A673 (cell line): ENCODE results near the gene ADAMTS2. TPM values are rescaled to one million over a fixed set of nuclear protein-coding genes. Genes with fewer than 3 reads are reported as not detected.

Experiments used
- BruUV-seq: library from RNA; stranded (reverse); fragments of 400-500 nt; replicated peaks from 2 replicates; lab custom pipeline; 2021; lab: Mats Ljungman, UMichigan
- CTCF ChIA-PET: fragments of 300-600 bp; sonication (Branson Sonifier 250); formaldehyde crosslinking; loops from one replicate; lab custom pipeline; 2022; ENCODE audit warnings: antibody characterized with exemption; lab: Charles Lee
- POLR2A ChIA-PET: fragments of 300-600 bp; sonication (Branson Sonifier 250); formaldehyde crosslinking; loops from one replicate; lab custom pipeline; 2022; ENCODE audit warnings: antibody characterized with exemption; ENCODE audit not compliant: low non-redundant PET; lab: Charles Lee
- DNase-seq: peaks from one replicate; pipeline ENCODE4 v3.0.0-alpha.2; 2015; ENCODE audit warnings: low spot score
- H3K27ac ChIP-seq: fragments of 200-600 bp; sonication (generic); 2 replicates; pipeline ENCODE4 v1.5.1; 2016; ENCODE audit warnings: mixed run types, low read depth, mild to moderate bottlenecking, mixed read lengths, antibody characterized with exemption, low read length; ENCODE audit not compliant: poor library complexity, severe bottlenecking
- H3K27me3 ChIP-seq: fragments of 200-600 bp; sonication (generic); replicated peaks from 2 replicates; pipeline ENCODE4 v1.6.1; 2017; ENCODE audit warnings: mixed run types, low read depth, mild to moderate bottlenecking, mixed read lengths, antibody characterized with exemption, low read length; ENCODE audit not compliant: insufficient read depth, poor library complexity
- H3K36me3 ChIP-seq: fragments of 200-600 bp; sonication (generic); 2 replicates; pipeline ENCODE4 v1.6.1; 2016; ENCODE audit warnings: mixed run types, mild to moderate bottlenecking, mixed read lengths, antibody characterized with exemption, low read length; ENCODE audit not compliant: insufficient read depth, poor library complexity, severe bottlenecking
- H3K4me1 ChIP-seq: fragments of 200-600 bp; sonication (generic); 2 replicates; pipeline ENCODE4 v1.6.1; 2017; ENCODE audit warnings: mixed run types, mild to moderate bottlenecking, mixed read lengths, antibody characterized with exemption, low read length; ENCODE audit not compliant: insufficient read depth, poor library complexity, severe bottlenecking
- H3K4me3 ChIP-seq: fragments of 200-600 bp; sonication (generic); 2 replicates; pipeline ENCODE4 v1.5.1; 2016; ENCODE audit warnings: low read depth, mixed run types, mild to moderate bottlenecking, mixed read lengths, low read length; ENCODE audit not compliant: poor library complexity, severe bottlenecking
- H3K9me3 ChIP-seq: fragments of 200-600 bp; sonication (generic); 2 replicates; pipeline ENCODE4 v1.6.1; 2016; ENCODE audit warnings: mixed run types, low read depth, mild to moderate bottlenecking, mixed read lengths, antibody characterized with exemption, low read length; ENCODE audit not compliant: poor library complexity, severe bottlenecking
- EZH2 ChIP-seq: fragments of 200-600 bp; sonication (generic); IDR thresholded peaks from 2 replicates; pipeline ENCODE4 v1.6.1; 2017; ENCODE audit warnings: borderline replicate concordance, low read depth, mild to moderate bottlenecking, mixed read lengths, antibody characterized with exemption, low read length; ENCODE audit not compliant: poor library complexity, severe bottlenecking
- intact Hi-C: fragments of 100-400 bp; cut with micrococcal nuclease; formaldehyde crosslinking; loops from one replicate; pipeline ENCODE4 v1.10.0; 2022; ENCODE audit not compliant: unreplicated experiment
- total RNA-seq: library from RNA; stranded (reverse); gene quantifications from 2 replicates; pipeline ENCODE4 v1.2.3, GENCODE V29; 2021
- TF ChIP-seq, protein P1 (sequence below): fragments of 300-800, 200-600 bp; sonication (generic); conservative IDR thresholded peaks from 2 replicates; pipeline ENCODE4 v1.5.1; 2017; ENCODE audit warnings: low read depth, mild to moderate bottlenecking, antibody characterized with exemption, low read length, moderate library complexity, mixed read lengths

Gene ADAMTS2
- total RNA-seq, 1 experiment from 2014 or later: 0.39 TPM

DNA sequence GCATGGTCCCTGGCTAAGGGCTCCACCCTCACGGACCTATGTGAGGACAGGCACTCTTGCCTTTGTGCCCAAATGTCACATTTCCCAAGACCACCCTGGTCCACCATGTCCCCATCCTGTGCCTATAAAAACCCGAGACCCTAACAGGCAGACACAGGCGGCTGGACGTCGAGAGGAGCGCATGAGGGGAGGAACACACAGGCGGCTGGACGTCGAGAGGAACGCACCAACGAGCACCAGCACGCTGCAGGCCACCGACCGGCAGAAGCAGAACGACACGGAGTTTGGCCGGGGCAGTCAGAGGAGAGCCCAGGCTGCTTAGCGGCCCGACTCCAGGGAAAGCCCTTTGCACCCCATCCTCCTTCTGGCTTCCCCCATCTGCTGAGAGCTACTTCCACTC lies 119.9 kb downstream of the ADAMTS2 start:
- Histone ChIP-seq H3K36me3 (no peaks in the 10 kb centered on the region), H3K9me3 (no peaks in the 10 kb centered on the region), H3K27me3 (no peaks in the 10 kb centered on the region), H3K4me3 (no peak overlapping the region), H3K27ac (no peak overlapping the region), H3K4me1 (peaks cover 6% of the 10 kb centered on the region)
- POLR2A ChIA-PET: no interaction called here
- no peak for DNase-seq
- TF ChIP-seq, protein P1, sequence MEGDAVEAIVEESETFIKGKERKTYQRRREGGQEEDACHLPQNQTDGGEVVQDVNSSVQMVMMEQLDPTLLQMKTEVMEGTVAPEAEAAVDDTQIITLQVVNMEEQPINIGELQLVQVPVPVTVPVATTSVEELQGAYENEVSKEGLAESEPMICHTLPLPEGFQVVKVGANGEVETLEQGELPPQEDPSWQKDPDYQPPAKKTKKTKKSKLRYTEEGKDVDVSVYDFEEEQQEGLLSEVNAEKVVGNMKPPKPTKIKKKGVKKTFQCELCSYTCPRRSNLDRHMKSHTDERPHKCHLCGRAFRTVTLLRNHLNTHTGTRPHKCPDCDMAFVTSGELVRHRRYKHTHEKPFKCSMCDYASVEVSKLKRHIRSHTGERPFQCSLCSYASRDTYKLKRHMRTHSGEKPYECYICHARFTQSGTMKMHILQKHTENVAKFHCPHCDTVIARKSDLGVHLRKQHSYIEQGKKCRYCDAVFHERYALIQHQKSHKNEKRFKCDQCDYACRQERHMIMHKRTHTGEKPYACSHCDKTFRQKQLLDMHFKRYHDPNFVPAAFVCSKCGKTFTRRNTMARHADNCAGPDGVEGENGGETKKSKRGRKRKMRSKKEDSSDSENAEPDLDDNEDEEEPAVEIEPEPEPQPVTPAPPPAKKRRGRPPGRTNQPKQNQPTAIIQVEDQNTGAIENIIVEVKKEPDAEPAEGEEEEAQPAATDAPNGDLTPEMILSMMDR: no peak
- TF ChIP-seq EZH2: no peak
- BruUV-seq: no TSS peak
- CTCF ChIA-PET: no interaction called here
- intact Hi-C loops: no loop called here

DNA sequence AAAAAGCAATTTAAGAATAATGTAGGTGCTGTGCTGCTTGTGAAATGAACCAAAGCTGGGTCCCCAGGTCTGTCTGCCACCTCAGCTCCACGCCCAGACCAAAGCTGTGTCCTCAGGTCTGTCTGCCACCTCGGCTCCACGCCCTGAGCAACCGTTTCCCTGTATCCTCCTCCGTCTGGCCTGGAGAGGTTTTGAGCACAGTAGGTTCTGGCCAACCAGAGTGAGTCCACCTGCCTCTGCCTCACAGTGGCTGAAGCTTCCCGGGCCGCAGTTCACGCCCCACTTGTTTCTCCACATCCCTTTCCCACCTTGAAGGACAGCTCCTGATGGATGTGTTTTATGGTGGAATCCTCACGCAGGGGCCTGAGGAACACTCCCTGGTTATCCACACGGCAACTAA lies 120.5 kb downstream of the ADAMTS2 start:
- ChIA-PET POLR2A (no interaction called here), CTCF (no interaction called here)
- Histone ChIP-seq H3K9me3 (no peaks in the 10 kb centered on the region), H3K4me3 (no peak overlapping the region), H3K27ac (no peak overlapping the region), H3K36me3 (no peaks in the 10 kb centered on the region), H3K4me1 (peaks cover 5% of the 10 kb centered on the region), H3K27me3 (no peaks in the 10 kb centered on the region)
- DNase-seq: no peak
- BruUV-seq: no TSS peak
- TF ChIP-seq, protein P1: no peak
- TF ChIP-seq EZH2: no peak
- intact Hi-C loops: no loop called here

DNA sequence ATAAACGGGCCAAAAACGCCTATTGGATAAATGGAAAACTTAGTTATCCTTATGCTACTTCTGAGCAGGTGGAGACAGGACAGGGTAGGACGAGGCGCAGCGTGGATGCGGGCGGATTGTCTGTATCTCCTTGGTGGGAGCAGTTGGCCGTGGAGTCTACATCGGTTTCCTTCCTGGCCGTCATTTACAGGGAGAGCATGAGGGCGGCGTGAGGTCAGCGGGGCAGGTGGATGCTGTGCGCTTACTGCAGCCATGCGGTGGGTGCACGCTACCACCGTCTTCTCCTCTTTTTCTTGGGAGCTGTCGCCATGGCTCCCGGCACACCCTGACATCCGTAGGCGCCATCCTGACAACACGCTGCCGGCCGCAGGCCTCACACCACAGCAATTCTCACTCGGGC lies 121.3 kb downstream of the ADAMTS2 start:
- Histone ChIP-seq H3K4me1 (no peaks in the 10 kb centered on the region), H3K36me3 (no peaks in the 10 kb centered on the region), H3K27ac (no peak overlapping the region), H3K27me3 (no peaks in the 10 kb centered on the region), H3K4me3 (no peak overlapping the region), H3K9me3 (no peaks in the 10 kb centered on the region)
- ChIA-PET CTCF (no interaction called here), POLR2A (no interaction called here)
- DNase-seq: no peak
- intact Hi-C loops: no loop called here
- TF ChIP-seq EZH2: no peak
- TF ChIP-seq, protein P1: no peak
- no TSS peak for BruUV-seq
